Urinary bladder (tissue), 4 donors: ENCODE results near the gene COL18A1. TPM values are rescaled to one million over a fixed set of nuclear protein-coding genes. Genes with fewer than 3 reads are reported as not detected.
"Not testable (repeated sequence)": the region's sequence is repeated elsewhere in the genome, so short reads cannot be mapped to it uniquely, and the experiment has no call there.

Experiments
- DNase-seq: peaks from one replicate; pipeline ENCODE4 v3.0.0-alpha.2; 2015; ENCODE audit errors: extremely low spot score
- H3K27ac ChIP-seq: one replicate; pipeline ENCODE4 v1.5.1; 2013; ENCODE audit warnings: low read depth, mild to moderate bottlenecking, moderate library complexity
- H3K36me3 ChIP-seq: one replicate; pipeline ENCODE4 v1.6.1; 2013; ENCODE audit warnings: mild to moderate bottlenecking, moderate library complexity; ENCODE audit not compliant: insufficient read depth
- H3K4me1 ChIP-seq: one replicate; pipeline ENCODE4 v1.6.1; 2013; ENCODE audit warnings: mild to moderate bottlenecking, moderate library complexity; ENCODE audit not compliant: insufficient read depth
- H3K4me3 ChIP-seq: one replicate; pipeline ENCODE4 v1.5.1; 2013; ENCODE audit warnings: low read depth, low read length
- WGBS: extraction: QIAGEN DNeasy Blood & Tissue Kit; methylation state at CpG from one replicate; pipeline ENCODE4 v1.1.7; 2013; 5-methylcytosine and 5-hydroxymethylcytosine counted together
- polyA plus RNA-seq: library from polyadenylated mRNA; stranded (reverse); fragments of 200-250 nt; gene quantifications from one replicate; pipeline ENCODE4 v1.2.3, GENCODE V29; 2013
- total RNA-seq: library from RNA; depleted of rRNA; stranded (reverse); fragments of >200 nt; gene quantifications from one replicate; pipeline ENCODE4 v1.2.3, GENCODE V29; 2014
- donor health status: healthy with polysubstance abuse.
- donor health status: healthy.

Gene COL18A1
- total and polyA plus RNA-seq, 2 donors, result 60.7 to 111 TPM

DNA sequence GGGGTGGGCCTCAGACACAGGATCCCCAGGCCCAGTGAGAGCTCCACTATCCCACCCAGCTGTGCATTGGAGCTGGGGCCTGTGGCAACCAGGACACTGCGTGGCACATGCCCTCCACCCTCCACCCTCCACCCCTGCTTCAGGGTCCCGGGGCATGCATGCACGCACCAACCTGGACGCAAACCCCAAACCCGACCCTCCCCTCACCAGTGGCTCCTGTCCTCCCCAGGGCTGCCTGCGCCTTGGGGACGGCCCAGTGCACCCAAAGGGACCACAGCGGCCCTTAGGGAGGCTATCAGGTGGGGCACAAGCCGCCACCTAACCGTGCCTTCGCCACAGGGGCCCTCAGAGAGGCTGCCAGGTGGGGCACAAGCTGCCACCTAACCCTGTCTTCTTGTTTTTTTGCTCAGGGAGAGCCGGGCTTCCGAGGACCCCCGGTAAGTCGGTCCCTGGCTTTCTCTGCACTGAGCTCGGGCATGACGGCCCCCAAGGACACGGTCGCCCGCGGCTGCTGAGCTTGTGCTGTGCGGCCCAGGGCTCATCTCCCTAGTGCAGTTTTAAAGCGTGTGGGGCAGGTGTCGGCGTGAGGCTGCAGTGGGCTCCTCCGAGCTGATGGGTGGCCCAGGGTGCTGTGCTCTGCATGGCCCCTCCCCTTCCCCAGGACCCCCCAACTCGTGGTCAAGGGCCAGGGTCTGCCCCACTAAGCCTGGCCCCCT, 89.3 kb downstream of the COL18A1 start:
- Histone ChIP-seq H3K4me1 (no peaks in the 10 kb centered on the region), H3K36me3 (no peaks in the 10 kb centered on the region), H3K27ac (no peak overlapping the region), H3K4me3 (no peak overlapping the region)
- 96% methylated on average over 27 of the region's 27 CpGs for WGBS
- no peak for DNase-seq

- no peaks in the 10 kb centered on the region for H3K36me3 ChIP-seq
- no peak for DNase-seq
- no peak overlapping the region for H3K4me3 ChIP-seq
- 89% methylated on average over 30 of the region's 30 CpGs for WGBS
- no peaks in the 10 kb centered on the region for H3K4me1 ChIP-seq
- no peak overlapping the region for H3K27ac ChIP-seq
Observed at GRCh38 chr21:45494851-45495680, 90.1 kb downstream of the COL18A1 start.

DNA sequence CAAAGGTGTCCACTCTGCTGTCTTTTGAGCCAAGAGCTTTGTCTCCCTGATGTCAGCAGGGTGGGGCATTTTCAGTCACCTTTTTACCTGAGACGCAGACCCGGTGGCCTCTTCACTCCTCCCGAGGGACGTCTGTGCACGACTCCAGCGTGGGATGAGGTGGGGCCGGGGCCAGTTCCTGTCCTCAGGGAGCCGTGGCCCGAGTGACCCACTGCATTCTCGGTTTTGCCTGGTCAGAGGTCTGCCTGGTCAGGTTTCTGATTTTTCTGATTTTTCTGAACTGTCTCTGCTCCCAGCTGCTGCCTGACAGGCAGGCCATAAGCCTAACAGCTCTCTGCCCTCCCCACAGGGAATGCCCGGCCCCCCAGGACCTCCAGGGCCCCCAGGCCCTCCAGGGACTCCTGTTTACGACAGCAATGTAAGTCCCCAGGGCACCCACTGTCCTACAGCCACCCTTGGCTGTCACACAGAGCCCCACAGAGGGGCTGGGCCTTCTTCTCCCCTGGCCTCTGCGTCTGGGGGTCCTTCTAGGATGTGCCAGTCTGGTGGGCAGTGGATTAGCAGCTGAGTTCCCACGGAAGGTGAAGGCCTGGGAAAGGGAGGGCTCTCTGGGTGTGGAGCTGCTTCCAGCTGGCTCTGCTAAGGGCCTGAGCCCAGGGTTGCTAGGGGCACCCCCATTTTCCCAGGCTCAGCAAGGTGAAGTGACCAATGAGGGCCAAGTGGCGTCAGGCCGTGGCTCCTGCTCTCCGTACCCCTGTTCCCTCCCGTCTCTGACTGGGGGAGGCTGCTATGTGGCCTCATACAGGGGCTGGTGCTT, 91.4 kb downstream of the COL18A1 start:
- no peaks in the 10 kb centered on the region for H3K36me3 ChIP-seq
- no peak overlapping the region for H3K27ac ChIP-seq
- WGBS, result 90% methylated on average over 18 of the region's 18 CpGs
- H3K4me1 ChIP-seq, result no peaks in the 10 kb centered on the region
- no peak for DNase-seq
- no peak overlapping the region for H3K4me3 ChIP-seq

- 89% methylated on average over 22 of the region's 22 CpGs for WGBS
- H3K36me3 ChIP-seq, result no peaks in the 10 kb centered on the region
Observed at GRCh38 chr21:45496968-45497845, 92.2 kb downstream of the COL18A1 start.

GRCh38 chr21:45497846-45498645, 93.1 kb downstream of the COL18A1 start:
- Histone ChIP-seq H3K4me1 (no peaks in the 10 kb centered on the region), H3K4me3 (no peak overlapping the region), H3K27ac (no peak overlapping the region), H3K36me3 (no peaks in the 10 kb centered on the region)
- DNase-seq, result no peak
- WGBS, result 96% methylated on average over 39 of the region's 39 CpGs

More at GRCh38 chr21:45496968-45497845, 92.2 kb downstream of the COL18A1 start:
- H3K4me3 ChIP-seq, result no peak overlapping the region
- no peaks in the 10 kb centered on the region for H3K4me1 ChIP-seq
- DNase-seq, result no peak
- H3K27ac ChIP-seq, result no peak overlapping the region

- H3K36me3 ChIP-seq, result no peaks in the 10 kb centered on the region
- DNase-seq, result no peak
- no peak overlapping the region for H3K4me3 ChIP-seq
- no peak overlapping the region for H3K27ac ChIP-seq
- no peaks in the 10 kb centered on the region for H3K4me1 ChIP-seq
- WGBS, result 95% methylated on average over 9 of the region's 9 CpGs
Observed at GRCh38 chr21:45498646-45499000, 93.7 kb downstream of the COL18A1 start.

GRCh38 chr21:45499201-45499750, 94.3 kb downstream of the COL18A1 start:
- WGBS, result 90% methylated on average over 25 of the region's 25 CpGs
- no peak overlapping the region for H3K27ac ChIP-seq
- no peak overlapping the region for H3K4me3 ChIP-seq
- no peaks in the 10 kb centered on the region for H3K36me3 ChIP-seq
- no peak for DNase-seq
- H3K4me1 ChIP-seq, result no peaks in the 10 kb centered on the region

GRCh38 chr21:45499970-45500577, 95.1 kb downstream of the COL18A1 start:
- Histone ChIP-seq H3K36me3 (no peaks in the 10 kb centered on the region), H3K4me1 (no peaks in the 10 kb centered on the region), H3K4me3 (no peak overlapping the region), H3K27ac (no peak overlapping the region)
- DNase-seq, result no peak
- 83% methylated on average over 6 of the region's 6 CpGs for WGBS

DNA sequence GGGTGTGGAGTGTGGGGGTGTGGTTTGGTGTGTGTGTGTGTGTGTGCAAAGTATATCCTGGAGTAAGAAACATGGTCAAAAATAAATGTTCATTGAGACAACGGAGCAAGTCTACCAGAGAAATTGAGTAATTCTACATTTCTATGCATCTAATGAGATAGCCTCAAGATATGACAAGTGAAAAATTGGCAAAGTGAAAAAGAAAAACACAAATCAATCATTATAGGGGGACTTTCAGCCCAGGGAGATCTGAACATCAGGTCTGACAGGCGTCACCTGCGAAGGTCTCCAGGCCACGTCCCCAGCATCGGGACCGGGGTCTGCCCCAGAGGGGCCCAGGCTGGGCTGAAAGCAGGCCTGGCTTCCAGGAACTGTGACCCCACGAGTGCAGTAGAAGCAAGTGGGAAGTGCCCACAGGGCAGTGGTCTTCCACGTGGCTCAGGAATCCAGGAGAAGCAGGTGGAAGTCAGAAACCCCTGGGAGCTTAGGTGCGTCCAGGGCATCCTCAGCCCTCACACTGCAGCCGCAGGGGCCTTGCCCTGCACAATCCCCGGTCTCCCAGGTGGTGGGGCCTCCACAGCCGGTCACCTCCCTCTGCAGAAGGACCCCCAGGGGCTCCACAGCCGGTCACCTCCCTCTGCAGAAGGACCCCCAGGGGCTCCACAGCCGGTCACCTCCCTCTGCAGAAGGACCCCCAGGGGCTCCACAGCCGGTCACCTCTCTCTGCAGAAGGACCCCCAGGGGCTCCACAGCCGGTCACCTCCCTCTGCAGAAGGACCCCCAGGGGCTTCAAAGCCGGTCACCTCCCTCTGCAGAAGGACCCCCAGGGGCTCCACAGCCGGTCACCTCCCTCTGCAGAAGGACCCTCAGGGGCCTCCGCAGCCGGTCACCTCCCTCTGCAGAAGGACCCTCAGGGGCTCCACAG, 96.4 kb downstream of the COL18A1 start:
- not testable (repeated sequence) for H3K36me3 ChIP-seq, DNase-seq, H3K4me3 ChIP-seq, H3K4me1 ChIP-seq, H3K27ac ChIP-seq
- WGBS, result 84% methylated on average over 16 of the region's 20 CpGs

GRCh38 chr21:45502006-45502345, 97.0 kb downstream of the COL18A1 start:
- no peaks in the 10 kb centered on the region for H3K36me3 ChIP-seq
- 80% methylated on average over 13 of the region's 13 CpGs for WGBS
- H3K4me3 ChIP-seq, result no peak overlapping the region
- no peaks in the 10 kb centered on the region for H3K4me1 ChIP-seq
- no peak overlapping the region for H3K27ac ChIP-seq
- no peak for DNase-seq

GRCh38 chr21:45502600-45502999, 97.6 kb downstream of the COL18A1 start:
- H3K36me3 ChIP-seq, result no peaks in the 10 kb centered on the region
- DNase-seq, result no peak
- no peak overlapping the region for H3K27ac ChIP-seq
- H3K4me3 ChIP-seq, result no peak overlapping the region
- H3K4me1 ChIP-seq, result no peaks in the 10 kb centered on the region
- WGBS, result 86% methylated on average over 10 of the region's 10 CpGs
